Upper lobe of left lung (tissue), 4 donors: ENCODE data around the gene PRKAR2B.

Experiments
- EP300 ChIP-seq, 4 donors: sonication (generic); formaldehyde crosslinking; IDR thresholded peaks; one replicate each; pipeline ENCODE4 v1.5.1; 2017; ENCODE audit warnings: antibody characterized with exemption in 4 of 4, control low read depth in 2 of 4
- POLR2A ChIP-seq, 4 donors: fragments of 450-650 bp; IDR thresholded peaks; one replicate each; pipeline ENCODE4 v1.5.1; 2016 to 2017; ENCODE audit warnings: antibody characterized with exemption in 4 of 4, mild to moderate bottlenecking in 2 of 4
- TF ChIP-seq, protein P1 (sequence below), 6 experiments: fragments of 450-650 bp in 4 of 6; fragments of 200-600 bp in 2 of 6; sonication (generic) in 2 of 6; IDR thresholded peaks; one replicate each; pipeline ENCODE4 v1.5.1; 2016 to 2019; ENCODE audit warnings: antibody characterized with exemption in 6 of 6

DNA sequence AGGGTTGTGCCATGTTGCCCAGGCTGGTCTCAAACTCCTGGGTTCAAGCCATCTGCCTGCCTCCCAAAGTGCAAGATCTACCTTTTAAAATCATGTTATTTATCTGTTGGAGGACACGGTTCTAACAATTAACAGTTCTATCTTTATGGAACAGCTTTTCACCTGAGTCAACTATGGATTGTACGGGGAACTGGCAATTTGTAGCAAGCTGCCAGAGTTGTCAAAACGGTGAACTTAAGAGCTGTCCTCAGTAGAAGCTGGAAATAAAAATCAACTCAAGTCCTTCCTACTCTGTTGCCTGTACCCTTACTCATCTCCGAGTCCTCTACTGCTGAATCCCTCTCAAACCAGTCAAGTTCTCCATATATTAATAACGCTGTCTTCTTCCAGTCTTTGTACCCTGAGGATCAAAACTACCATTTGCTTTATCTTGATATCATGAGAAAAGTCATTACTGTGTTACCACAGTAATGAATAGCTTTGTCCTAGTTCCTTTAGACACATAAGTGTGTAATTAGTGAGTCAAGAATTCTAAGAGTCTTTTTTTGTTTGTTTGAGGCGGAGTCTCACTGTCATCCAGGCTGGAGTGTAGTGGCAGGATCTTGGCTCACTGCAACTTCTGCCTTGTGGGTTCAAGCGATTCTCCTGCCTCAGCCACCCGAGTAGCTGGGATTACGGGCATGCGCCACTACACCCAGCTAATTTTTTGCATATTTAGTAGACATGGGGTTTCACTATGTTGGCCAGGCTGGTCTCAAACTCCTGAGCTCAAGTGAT is 152.5 kb downstream of the PRKAR2B start:
- TF ChIP-seq POLR2A (IDR thresholded peaks at IDR 0.05) (no peak), EP300 (IDR thresholded peaks at IDR 0.05) (no peak)
- TF ChIP-seq, protein P1, sequence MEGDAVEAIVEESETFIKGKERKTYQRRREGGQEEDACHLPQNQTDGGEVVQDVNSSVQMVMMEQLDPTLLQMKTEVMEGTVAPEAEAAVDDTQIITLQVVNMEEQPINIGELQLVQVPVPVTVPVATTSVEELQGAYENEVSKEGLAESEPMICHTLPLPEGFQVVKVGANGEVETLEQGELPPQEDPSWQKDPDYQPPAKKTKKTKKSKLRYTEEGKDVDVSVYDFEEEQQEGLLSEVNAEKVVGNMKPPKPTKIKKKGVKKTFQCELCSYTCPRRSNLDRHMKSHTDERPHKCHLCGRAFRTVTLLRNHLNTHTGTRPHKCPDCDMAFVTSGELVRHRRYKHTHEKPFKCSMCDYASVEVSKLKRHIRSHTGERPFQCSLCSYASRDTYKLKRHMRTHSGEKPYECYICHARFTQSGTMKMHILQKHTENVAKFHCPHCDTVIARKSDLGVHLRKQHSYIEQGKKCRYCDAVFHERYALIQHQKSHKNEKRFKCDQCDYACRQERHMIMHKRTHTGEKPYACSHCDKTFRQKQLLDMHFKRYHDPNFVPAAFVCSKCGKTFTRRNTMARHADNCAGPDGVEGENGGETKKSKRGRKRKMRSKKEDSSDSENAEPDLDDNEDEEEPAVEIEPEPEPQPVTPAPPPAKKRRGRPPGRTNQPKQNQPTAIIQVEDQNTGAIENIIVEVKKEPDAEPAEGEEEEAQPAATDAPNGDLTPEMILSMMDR (IDR thresholded peaks at IDR 0.05) = no peak
